ENCODE measurements around the gene LRPPRC. TPM values are rescaled to one million over a fixed set of nuclear protein-coding genes. Genes with fewer than 3 reads are reported as not detected.

LRPPRC gene
- total RNA-seq, 1 donor from 2014 or later: 52.1 TPM

DNA sequence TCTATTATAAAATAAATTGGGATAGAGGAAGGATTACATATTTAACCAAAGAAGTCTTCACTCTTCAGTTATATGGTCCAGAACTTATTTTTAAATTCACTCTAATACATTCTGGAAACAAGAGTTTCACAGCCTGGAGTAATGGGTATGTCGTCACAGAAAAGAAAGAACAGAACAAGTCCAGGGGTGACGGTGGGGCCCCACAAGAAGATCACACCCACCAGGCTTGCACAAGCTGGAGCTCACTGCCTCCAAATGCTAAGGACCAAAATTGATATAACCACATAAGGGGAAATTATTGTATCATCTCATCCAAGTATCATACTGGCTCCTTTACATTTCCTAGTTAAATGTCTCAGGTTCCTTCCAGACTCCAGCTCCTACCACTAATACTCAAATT, 11.3 kb downstream of the LRPPRC start:
- H3K9me3 Mint-ChIP-seq (ENCODE audit: low read depth): no peaks in the 10 kb centered on the region
- H3K4me1 Mint-ChIP-seq (ENCODE audit: low read depth): peaks cover 5% of the 10 kb centered on the region
- H3K27me3 Mint-ChIP-seq (ENCODE audit: low read depth): no peaks in the 10 kb centered on the region
- no peak overlapping the region for H3K27ac Mint-ChIP-seq (ENCODE audit: unreplicated experiment)
- no peak overlapping the region for H3K4me3 Mint-ChIP-seq (ENCODE audit: unreplicated experiment)
- H3K36me3 Mint-ChIP-seq (ENCODE audit: low read depth): peaks cover 5% of the 10 kb centered on the region
- DNase-seq (ENCODE audit: low spot score): no peak
- TF ChIP-seq, protein P1, sequence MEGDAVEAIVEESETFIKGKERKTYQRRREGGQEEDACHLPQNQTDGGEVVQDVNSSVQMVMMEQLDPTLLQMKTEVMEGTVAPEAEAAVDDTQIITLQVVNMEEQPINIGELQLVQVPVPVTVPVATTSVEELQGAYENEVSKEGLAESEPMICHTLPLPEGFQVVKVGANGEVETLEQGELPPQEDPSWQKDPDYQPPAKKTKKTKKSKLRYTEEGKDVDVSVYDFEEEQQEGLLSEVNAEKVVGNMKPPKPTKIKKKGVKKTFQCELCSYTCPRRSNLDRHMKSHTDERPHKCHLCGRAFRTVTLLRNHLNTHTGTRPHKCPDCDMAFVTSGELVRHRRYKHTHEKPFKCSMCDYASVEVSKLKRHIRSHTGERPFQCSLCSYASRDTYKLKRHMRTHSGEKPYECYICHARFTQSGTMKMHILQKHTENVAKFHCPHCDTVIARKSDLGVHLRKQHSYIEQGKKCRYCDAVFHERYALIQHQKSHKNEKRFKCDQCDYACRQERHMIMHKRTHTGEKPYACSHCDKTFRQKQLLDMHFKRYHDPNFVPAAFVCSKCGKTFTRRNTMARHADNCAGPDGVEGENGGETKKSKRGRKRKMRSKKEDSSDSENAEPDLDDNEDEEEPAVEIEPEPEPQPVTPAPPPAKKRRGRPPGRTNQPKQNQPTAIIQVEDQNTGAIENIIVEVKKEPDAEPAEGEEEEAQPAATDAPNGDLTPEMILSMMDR (IDR thresholded peaks at IDR 0.05): no peak

GRCh38 chr2:43980902-43981301, 14.9 kb downstream of the LRPPRC start:
- Mint-ChIP-seq H3K4me3 (ENCODE audit: unreplicated experiment) (no peak overlapping the region), H3K27me3 (ENCODE audit: low read depth) (no peaks in the 10 kb centered on the region), H3K9me3 (ENCODE audit: low read depth) (no peaks in the 10 kb centered on the region), H3K4me1 (ENCODE audit: low read depth) (peaks cover 5% of the 10 kb centered on the region), H3K36me3 (ENCODE audit: low read depth) (peaks cover 5% of the 10 kb centered on the region), H3K27ac (ENCODE audit: unreplicated experiment) (no peak overlapping the region)
- no peak for DNase-seq (ENCODE audit: low spot score)
- TF ChIP-seq, protein P1 (IDR thresholded peaks at IDR 0.05): no peak

DNA sequence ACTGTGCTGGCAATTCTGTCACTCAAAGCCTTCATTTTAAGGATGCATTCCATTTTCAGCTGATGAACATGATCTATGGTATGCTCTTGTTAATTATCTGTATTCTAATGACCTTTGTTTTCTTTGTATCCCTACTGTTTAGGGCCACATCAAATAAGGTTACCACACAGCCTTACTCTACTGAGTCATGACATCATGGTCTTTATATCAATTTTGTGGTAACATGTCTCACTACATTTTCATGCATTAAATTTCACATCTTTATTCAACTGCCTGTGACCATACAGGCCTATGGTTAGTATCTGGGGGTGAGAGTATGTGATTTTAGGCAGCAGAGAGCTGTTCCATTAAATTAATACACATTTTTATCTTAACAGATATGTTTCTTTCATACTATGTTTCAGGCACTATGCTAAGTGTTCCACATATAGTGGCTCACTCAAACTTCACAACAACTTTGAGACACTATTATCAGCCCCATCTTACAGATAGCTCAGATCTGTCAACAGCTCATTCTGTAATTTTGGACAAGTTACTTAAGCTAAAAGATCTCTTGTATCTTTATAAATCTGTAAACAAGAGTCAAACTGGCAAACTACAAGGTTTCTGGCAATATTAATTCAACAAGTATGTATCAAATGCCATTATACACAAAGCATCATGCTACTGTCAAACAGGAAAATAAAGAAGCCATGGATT, 18.0 kb downstream of the LRPPRC start:
- peaks cover 15% of the 10 kb centered on the region for H3K36me3 Mint-ChIP-seq (ENCODE audit: low read depth)
- no peaks in the 10 kb centered on the region for H3K4me1 Mint-ChIP-seq (ENCODE audit: low read depth)
- DNase-seq (ENCODE audit: low spot score): no peak
- H3K9me3 Mint-ChIP-seq (ENCODE audit: low read depth): no peaks in the 10 kb centered on the region
- H3K27ac Mint-ChIP-seq (ENCODE audit: unreplicated experiment): no peak overlapping the region
- no peak overlapping the region for H3K4me3 Mint-ChIP-seq (ENCODE audit: unreplicated experiment)
- TF ChIP-seq, protein P1 (IDR thresholded peaks at IDR 0.05): no peak
- H3K27me3 Mint-ChIP-seq (ENCODE audit: low read depth): no peaks in the 10 kb centered on the region

DNA sequence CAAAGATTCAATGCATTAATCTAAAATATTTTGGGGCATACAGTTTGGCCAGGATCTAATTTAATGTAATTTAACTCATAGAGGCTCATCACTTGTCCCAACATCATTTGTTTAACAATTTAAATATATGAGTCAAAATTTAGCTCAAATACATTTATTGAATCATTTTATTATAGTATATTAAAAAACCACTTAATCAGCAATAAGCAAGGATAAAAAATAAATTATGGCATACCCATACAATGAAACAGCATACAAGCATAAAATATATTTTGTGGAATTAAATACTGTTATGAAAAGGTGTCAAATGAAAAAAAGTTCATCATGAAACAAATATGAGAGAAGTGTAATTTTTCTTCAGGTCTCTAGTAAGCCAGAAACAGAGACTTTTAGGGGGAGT, 34.9 kb downstream of the LRPPRC start:
- TF ChIP-seq, protein P1 (IDR thresholded peaks at IDR 0.05): no peak
- no peak overlapping the region for H3K27ac Mint-ChIP-seq (ENCODE audit: unreplicated experiment)
- H3K27me3 Mint-ChIP-seq (ENCODE audit: low read depth): no peaks in the 10 kb centered on the region
- peaks cover 22% of the 10 kb centered on the region for H3K36me3 Mint-ChIP-seq (ENCODE audit: low read depth)
- H3K9me3 Mint-ChIP-seq (ENCODE audit: low read depth): no peaks in the 10 kb centered on the region
- DNase-seq (ENCODE audit: low spot score): no peak
- H3K4me3 Mint-ChIP-seq (ENCODE audit: unreplicated experiment): no peak overlapping the region
- H3K4me1 Mint-ChIP-seq (ENCODE audit: low read depth): no peaks in the 10 kb centered on the region

DNA sequence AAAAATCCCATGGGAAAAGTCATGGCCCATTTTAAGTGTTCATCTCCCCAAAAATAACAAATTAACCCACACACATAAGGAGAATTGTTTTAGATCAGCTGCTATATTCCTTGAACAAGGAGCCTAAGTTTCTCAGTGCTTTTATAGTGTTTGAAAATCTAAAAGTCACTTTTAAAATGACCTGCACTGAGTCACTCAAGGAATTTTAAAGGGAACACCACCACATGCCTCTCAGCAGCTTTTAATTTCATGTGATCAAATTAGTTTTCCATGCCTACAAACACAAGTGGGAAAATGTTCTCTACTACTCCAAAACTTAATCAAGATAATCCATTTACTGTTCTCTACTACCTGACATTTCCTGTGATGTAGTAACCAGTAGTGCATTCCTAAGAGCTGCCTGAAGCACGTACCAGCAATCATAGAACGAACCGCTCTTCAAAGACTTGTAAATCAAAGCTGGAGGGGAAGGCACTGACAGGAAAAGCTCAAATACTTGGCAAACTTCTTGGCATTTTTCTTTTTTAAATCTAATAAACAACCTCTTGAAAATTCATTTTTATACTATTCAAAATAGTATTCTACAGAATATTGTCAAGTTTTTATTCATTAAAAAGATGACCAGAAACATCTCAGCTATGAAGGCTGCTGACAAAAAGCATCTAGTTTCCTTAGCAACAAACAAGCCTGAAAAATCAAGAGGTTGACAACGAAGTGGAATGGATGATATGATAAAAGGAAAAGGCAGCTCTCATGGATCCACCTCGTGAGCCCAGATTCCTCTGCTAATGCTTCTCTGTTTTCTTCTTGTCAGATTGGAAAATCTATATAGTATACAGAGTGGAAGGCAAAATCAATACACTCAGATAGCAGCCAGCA, 37.2 kb downstream of the LRPPRC start:
- TF ChIP-seq, protein P1 (IDR thresholded peaks at IDR 0.05): no peak
- no peak for DNase-seq (ENCODE audit: low spot score)
- Mint-ChIP-seq H3K4me3 (ENCODE audit: unreplicated experiment) (no peak overlapping the region), H3K27me3 (ENCODE audit: low read depth) (no peaks in the 10 kb centered on the region), H3K4me1 (ENCODE audit: low read depth) (no peaks in the 10 kb centered on the region), H3K36me3 (ENCODE audit: low read depth) (peaks cover 21% of the 10 kb centered on the region), H3K27ac (ENCODE audit: unreplicated experiment) (no peak overlapping the region), H3K9me3 (ENCODE audit: low read depth) (no peaks in the 10 kb centered on the region)

All from chondrocyte (in vitro differentiated cells).